Endothelial cell of umbilical vein (primary cell): ENCODE measurements around the gene RANBP17. TPM values are rescaled to one million over a fixed set of nuclear protein-coding genes. Genes with fewer than 3 reads are reported as not detected.

Experiments
- BruUV-seq: library from RNA; stranded (reverse); fragments of 400-500 nt; replicated peaks from 2 replicates; lab custom pipeline; 2021; lab: Mats Ljungman, UMichigan
- CTCF ChIA-PET: fragments of 300-600, 350-600 bp; sonication (Branson Sonifier 250); formaldehyde crosslinking; loops from one replicate; lab custom pipeline; 2021; ENCODE audit warnings: antibody characterized with exemption, inconsistent platforms; lab: Charles Lee
- POLR2A ChIA-PET: fragments of 300-600, 350-600 bp; sonication (Branson Sonifier 250); formaldehyde crosslinking; loops from one replicate; lab custom pipeline; 2021; ENCODE audit warnings: antibody characterized with exemption, inconsistent platforms; lab: Charles Lee
- DNase-seq: peaks from one replicate; pipeline ENCODE4 v3.0.0-alpha.2; 2011; ENCODE audit warnings: low read depth, low spot score
- FAIRE-seq: peaks from 2 replicates; lab custom pipeline; 2011; peaks lifted over from hg19 to GRCh38; lab: Jason Lieb, UNC
- H2AFZ ChIP-seq: 2 replicates; pipeline ENCODE4 v1.6.0; 2012; ENCODE audit warnings: low read depth, low read length, control low read depth, inconsistent platforms
- H3K27ac ChIP-seq: 2 replicates; pipeline ENCODE4 v1.5.1; 2011; ENCODE audit warnings: low read depth, mild to moderate bottlenecking, control low read depth, low read length, moderate library complexity; ENCODE audit not compliant: insufficient read depth
- H3K27me3 ChIP-seq, 2 experiments: 2 replicates each; pipeline versions ENCODE4 v1.6.0 to v1.6.1; 2011; ENCODE audit warnings: low read length in 2 of 2, mixed read lengths in 1 of 2; ENCODE audit not compliant: control insufficient read depth in 2 of 2, insufficient read depth in 2 of 2
- H3K36me3 ChIP-seq, 2 experiments: 2 replicates in 1 of 2; 3 replicates in 1 of 2; pipeline ENCODE4 v1.5.1; 2011; ENCODE audit warnings: low read length in 2 of 2, mild to moderate bottlenecking in 1 of 2, moderate library complexity in 1 of 2; ENCODE audit not compliant: control insufficient read depth in 2 of 2, insufficient read depth in 2 of 2; ENCODE audit errors: extremely low read depth in 1 of 2
- H3K4me1 ChIP-seq: 3 replicates; pipeline ENCODE4 v1.5.1; 2011; ENCODE audit warnings: mild to moderate bottlenecking, low read length; ENCODE audit not compliant: control insufficient read depth, insufficient read depth; ENCODE audit errors: extremely low read depth
- H3K4me2 ChIP-seq: 2 replicates; pipeline ENCODE4 v1.6.1; 2011; ENCODE audit warnings: low read length, control low read depth, mixed read lengths; ENCODE audit not compliant: insufficient read depth
- H3K4me3 ChIP-seq, 3 experiments: fragments of 200-600 bp in 1 of 3; sonication (generic), shearing (Covaris generic) in 1 of 3; replicated peaks in 1 of 3; 2 replicates each; pipeline ENCODE4 v1.5.1; 2011 to 2016; ENCODE audit warnings: control low read depth in 3 of 3, low read length in 3 of 3, mild to moderate bottlenecking in 2 of 3, inconsistent platforms in 1 of 3, low read depth in 1 of 3, moderate library complexity in 1 of 3; ENCODE audit not compliant: insufficient read depth in 1 of 3
- H3K79me2 ChIP-seq: 2 replicates; pipeline ENCODE4 v1.6.0; 2012; ENCODE audit warnings: low read length, inconsistent platforms; ENCODE audit not compliant: control insufficient read depth, insufficient read depth
- H3K9ac ChIP-seq: replicated peaks from 2 replicates; pipeline ENCODE3; 2011; ENCODE audit warnings: low read length, control low read depth; ENCODE audit not compliant: insufficient read depth; ENCODE audit errors: extremely low read depth
- H3K9me1 ChIP-seq: replicated peaks from 3 replicates; pipeline ENCODE4 v1.6.0; 2011; ENCODE audit warnings: mild to moderate bottlenecking, low read length; ENCODE audit not compliant: control insufficient read depth, insufficient read depth; ENCODE audit errors: extremely low read depth
- H3K9me3 ChIP-seq: replicated peaks from 2 replicates; pipeline ENCODE4 v1.5.1; 2012; ENCODE audit warnings: low read length, inconsistent platforms; ENCODE audit not compliant: control insufficient read depth, insufficient read depth
- H4K20me1 ChIP-seq: replicated peaks from 2 replicates; pipeline ENCODE3; 2011; ENCODE audit warnings: mild to moderate bottlenecking, low read length; ENCODE audit not compliant: control insufficient read depth, insufficient read depth; ENCODE audit errors: extremely low read depth
- EZH2 ChIP-seq: IDR thresholded peaks from 2 replicates; pipeline ENCODE4 v1.6.1; 2012; ENCODE audit warnings: borderline replicate concordance, low read depth, mild to moderate bottlenecking, moderate library complexity, low read length, inconsistent platforms; ENCODE audit not compliant: severe bottlenecking
- FOS ChIP-seq: IDR thresholded peaks from 2 replicates; pipeline ENCODE4 v1.6.1; 2011; ENCODE audit warnings: mild to moderate bottlenecking, low read length, moderate library complexity, borderline replicate concordance; ENCODE audit not compliant: insufficient read depth
- JUN ChIP-seq: IDR thresholded peaks from 2 replicates; pipeline ENCODE4 v1.6.1; 2011; ENCODE audit warnings: borderline replicate concordance, low read depth; ENCODE audit not compliant: insufficient read length, insufficient read depth
- MAX ChIP-seq: IDR thresholded peaks from 2 replicates; pipeline ENCODE4 v1.6.1; 2011; ENCODE audit not compliant: insufficient read depth, insufficient read length
- POLR2A ChIP-seq: IDR thresholded peaks from 2 replicates; pipeline ENCODE4 v1.6.1; 2012; ENCODE audit warnings: low read depth, mild to moderate bottlenecking, control low read depth, low read length
- dilution Hi-C: fragments of 300-500 bp; cut with MboI; formaldehyde crosslinking; loops from one replicate; pipeline ENCODE4 v1.15.0; 2019; ENCODE audit warnings: low sequenced_read_pairs; ENCODE audit not compliant: extremely low pct_ligation_motif_present
- intact Hi-C: fragments of 100-400 bp; cut with micrococcal nuclease; formaldehyde crosslinking; loops from one replicate; pipeline ENCODE4 v1.10.0; 2022
- polyA plus RNA-seq, 4 experiments: library from polyadenylated mRNA; depleted of rRNA in 3 of 4; stranded (reverse) in 3 of 4; unstranded in 1 of 4; fragments of >200 nt; gene quantifications; 2 replicates each; pipeline versions ENCODE4 v1.2.1 to v1.2.3, GENCODE V29; 2011 to 2012; ENCODE audit warnings: missing spikeins in 1 of 4
- total RNA-seq: library from RNA; stranded (reverse); gene quantifications from 2 replicates; pipeline ENCODE4 v1.2.3, GENCODE V29; 2021
- TF ChIP-seq, protein P1 (sequence below), 2 donors: IDR thresholded peaks; 1 replicate in 1 of 2; 2 replicates in 1 of 2; pipeline ENCODE4 v1.5.1; 2011; ENCODE audit warnings: low read length in 2 of 2, mild to moderate bottlenecking in 2 of 2, moderate library complexity in 2 of 2, control low read depth in 1 of 2, inconsistent platforms in 1 of 2, low read depth in 1 of 2; ENCODE audit not compliant: insufficient read depth in 1 of 2; ENCODE audit errors: extremely low read depth in 1 of 2

The RANBP17 gene
- total and polyA plus RNA-seq, 2 donors (not counting 3 experiments of a cell fraction or from before 2014, with no cell fraction given) = 5.6 to 13.6 TPM

DNA sequence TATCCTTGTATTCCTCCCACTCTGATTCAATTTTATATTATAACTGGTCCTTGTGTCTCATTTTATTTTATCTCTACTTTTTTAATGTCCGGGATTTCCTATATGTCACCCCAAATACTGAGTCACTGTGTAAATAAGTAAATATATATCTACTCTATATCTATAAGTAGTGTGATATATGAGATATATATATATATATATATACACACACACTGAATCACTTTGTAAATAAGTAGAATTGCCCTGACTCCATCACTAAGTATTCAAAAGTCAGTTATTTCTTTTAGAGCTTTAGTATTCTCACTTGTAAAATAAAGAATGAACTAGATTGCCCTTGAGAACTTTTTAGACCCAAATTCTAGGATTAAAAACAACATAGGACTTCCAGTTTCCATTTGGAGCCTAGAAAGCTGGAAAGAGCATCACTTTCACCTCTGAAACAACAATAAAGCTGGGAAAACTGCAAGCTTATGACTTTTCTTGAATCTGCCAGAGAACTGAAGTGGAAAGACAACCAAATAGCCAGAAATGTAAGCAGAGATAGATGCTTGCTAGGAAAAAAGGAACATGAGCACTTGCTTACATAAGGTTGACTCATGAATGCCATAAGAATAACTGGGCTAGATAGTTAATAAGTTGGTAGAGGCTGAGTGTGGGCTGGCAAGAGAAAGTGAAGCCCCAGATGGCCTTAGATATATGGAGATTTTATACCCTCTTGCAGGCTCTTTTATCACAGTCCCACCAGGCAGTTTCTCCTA, 276.1 kb downstream of the RANBP17 start:
- Histone ChIP-seq H2AFZ (no peak overlapping the region), H3K4me1 (no peaks in the 10 kb centered on the region), H4K20me1 (no peaks in the 10 kb centered on the region), H3K4me2 (no peak overlapping the region), H3K27me3 (no peaks in the 10 kb centered on the region), H3K79me2 (no peaks in the 10 kb centered on the region), H3K27ac (no peak overlapping the region), H3K9ac (no peak overlapping the region), H3K9me1 (no peaks in the 10 kb centered on the region), H3K9me3 (no peaks in the 10 kb centered on the region), H3K36me3 (no peaks in the 10 kb centered on the region), H3K4me3 (no peak overlapping the region)
- ChIA-PET POLR2A (no interaction called here), CTCF (no interaction called here)
- TF ChIP-seq, protein P1, sequence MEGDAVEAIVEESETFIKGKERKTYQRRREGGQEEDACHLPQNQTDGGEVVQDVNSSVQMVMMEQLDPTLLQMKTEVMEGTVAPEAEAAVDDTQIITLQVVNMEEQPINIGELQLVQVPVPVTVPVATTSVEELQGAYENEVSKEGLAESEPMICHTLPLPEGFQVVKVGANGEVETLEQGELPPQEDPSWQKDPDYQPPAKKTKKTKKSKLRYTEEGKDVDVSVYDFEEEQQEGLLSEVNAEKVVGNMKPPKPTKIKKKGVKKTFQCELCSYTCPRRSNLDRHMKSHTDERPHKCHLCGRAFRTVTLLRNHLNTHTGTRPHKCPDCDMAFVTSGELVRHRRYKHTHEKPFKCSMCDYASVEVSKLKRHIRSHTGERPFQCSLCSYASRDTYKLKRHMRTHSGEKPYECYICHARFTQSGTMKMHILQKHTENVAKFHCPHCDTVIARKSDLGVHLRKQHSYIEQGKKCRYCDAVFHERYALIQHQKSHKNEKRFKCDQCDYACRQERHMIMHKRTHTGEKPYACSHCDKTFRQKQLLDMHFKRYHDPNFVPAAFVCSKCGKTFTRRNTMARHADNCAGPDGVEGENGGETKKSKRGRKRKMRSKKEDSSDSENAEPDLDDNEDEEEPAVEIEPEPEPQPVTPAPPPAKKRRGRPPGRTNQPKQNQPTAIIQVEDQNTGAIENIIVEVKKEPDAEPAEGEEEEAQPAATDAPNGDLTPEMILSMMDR (IDR thresholded peaks at IDR 0.05; ENCODE audit: extremely low read depth in 1 of 2, insufficient read depth in 1 of 2, low read depth in 1 of 2, low read length in 2 of 2) = no peak
- no peak for TF ChIP-seq POLR2A
- peak; percentile 0 for TF ChIP-seq FOS
- TF ChIP-seq JUN = no peak
- no peak for TF ChIP-seq MAX
- TF ChIP-seq EZH2 = no peak
- intact Hi-C loops (no loop called here), dilution Hi-C loops (no loop called here)
- no TSS peak for BruUV-seq
- FAIRE-seq = no peak
- DNase-seq = peak; percentile 30
